ENCODE measurements around the gene PLEKHA1.

PLEKHA1 gene

DNA sequence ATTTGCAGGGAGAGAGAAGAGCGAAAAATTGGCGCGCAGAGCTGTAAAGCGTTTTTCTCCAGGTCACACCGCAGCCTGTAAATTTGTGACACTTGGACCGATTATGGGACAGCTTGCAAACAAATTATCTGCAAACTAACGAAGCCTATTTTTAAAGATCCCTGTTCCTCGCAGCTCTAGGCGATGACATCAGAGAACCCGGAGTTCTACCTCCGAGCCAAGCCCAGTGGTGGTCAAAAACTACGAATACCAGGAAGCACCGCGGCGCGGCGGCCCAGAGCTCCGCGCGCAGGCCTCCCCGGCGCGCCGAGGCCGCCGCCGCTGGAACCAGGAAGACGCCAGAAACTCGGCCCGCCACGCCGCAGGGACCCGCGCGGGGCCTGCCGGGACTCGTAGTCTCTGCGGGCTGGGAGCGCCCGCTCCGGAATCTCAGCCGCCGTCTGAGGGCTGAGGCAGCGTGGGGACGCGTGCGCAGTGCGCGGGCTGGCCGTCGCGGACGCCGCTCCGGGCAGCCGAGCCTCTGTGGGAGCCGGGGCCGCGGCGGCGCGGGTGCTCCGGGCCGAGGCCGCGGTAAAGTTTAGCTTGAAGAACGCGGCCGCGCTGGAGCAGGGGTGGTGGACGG lies at the start of gene PLEKHA1:
Gene PLEKHA1, plus strand, starts transcription at position 472 of the 622 bp plus-strand sequence. CDS start 18,493 bp downstream, outside the sequence.
- peak; percentile 84 to 93 (median 88) for DNase-seq (ENCODE audit: low read depth in 3 of 3)

DNA sequence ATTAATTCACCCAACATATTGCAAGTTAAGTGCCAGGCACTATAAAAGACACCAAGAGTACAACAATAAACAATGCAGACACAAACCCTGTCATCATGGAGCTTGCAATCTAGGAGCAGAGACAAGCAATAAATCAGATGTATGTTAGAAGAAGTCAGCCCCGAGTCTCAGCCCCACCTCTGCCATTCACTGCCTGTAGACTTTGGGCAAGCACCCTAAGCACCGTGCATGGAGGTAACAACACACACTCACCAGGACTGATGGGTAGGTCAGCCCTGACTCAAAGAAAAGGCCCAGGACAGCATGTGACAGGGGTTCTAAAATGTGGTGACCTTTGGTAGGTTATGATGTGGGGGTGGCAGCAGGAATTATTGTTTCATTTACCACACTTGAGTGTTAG lies 49.3 kb upstream of the PLEKHA1 start:
- DNase-seq (ENCODE audit: low read depth in 3 of 3): no peak

DNA sequence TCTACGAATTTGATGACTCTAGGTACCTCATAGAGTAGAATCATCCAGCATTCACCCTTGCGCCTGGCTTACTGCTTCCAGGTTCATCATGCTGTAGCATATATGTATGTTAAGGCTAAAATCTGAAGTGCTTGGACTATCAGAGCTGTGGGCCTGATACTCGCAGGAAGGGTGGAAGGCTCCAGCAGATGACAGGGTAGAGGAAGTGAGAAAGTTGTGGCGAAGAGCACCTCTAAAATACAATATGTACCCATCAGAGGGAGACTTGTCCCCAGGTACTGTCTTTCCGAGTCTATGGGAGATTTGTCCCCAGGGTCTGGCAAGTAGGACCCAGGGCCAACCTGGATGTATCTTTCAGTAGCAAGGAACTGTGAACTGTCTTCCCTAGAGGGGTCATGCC lies 48.1 kb upstream of the PLEKHA1 start:
- no peak for DNase-seq (ENCODE audit: low read depth in 3 of 3)

DNA sequence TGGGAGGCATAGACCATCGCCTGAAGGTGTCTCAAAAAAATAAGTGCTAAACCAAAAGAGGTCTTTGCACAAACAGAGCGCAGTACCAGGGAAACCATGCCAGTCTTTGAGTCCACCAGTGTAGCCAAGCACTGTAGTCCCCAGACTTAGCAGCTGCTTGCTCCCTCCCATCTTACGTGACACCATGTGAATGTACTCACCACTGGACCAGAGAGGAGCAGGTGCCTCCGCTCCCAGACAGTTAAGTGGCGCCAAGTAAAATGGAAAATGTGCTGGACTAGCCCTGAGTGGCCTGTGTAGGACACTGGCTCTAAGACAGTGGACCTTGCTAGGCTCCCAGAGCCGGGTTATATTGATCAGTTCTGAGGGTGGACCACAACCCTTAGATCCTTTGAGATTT lies 47.7 kb upstream of the PLEKHA1 start:
- DNase-seq (ENCODE audit: low read depth in 3 of 3): no peak

DNA sequence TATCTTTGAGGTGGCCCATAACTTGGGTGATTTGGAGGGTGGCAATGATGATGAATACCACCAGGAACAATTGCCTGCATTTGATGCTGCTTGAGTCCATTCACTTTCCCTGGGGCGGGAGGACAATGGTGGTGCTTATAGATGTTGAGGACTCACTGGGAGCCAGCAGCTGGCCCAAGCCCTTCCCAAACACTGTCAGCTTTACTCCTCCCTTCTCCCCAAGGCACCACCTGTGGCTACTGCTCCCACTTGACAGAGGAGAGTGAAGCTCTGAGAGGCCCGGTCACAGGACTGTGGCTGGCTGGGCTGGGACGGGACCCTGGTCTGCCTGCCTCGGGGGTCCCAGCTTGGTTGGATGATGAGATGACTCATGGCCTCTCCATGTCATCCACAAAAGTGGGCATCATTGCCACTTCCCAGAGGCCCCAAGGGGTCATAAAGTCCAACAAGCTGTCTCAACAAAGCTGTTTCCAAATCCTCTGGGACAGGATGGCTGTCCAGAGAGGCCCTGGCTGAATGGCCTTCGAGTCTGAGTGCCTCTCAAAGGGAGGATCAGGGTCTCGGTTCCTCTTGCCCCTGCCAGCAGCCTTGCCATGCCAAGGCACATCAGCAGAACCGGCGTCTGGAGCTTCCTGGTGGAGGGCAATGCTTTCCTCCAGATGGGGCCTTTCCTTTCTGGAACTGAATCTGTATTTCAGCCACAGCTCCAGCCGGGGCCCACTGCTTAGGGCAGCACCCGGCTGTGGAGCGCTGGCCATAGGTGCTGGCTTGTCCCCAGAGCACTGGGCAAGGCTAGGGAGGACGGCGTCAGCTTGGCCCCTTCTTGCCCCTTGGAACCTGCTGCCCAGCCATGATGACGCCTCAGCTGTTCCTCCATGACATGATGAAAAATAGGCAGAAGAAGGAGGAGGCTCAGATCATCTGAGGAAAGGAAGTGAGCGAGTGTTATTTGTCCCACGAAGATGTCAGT lies 47.0 kb upstream of the PLEKHA1 start:
- DNase-seq (ENCODE audit: low read depth in 3 of 3): no peak

DNA sequence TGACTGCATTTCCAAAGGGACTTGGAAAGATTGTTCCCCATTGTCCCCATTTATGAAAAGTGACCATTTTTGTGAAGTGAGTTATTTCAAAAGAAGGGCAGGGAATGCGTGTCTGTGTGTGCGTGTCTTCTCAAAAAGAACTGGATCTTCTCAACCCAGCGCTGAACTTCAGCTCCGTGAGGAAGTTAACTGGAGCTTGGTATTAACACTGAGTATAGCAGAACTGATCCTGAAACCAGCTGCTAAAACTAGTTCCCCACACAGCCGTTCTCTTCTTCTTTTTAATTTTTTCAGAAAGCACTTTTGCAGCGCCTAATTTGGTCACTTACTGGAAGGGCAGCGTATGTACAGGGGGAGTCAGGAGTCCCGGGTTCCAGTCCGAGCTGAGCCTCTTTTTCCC lies 45.8 kb upstream of the PLEKHA1 start:
- DNase-seq (ENCODE audit: low read depth in 3 of 3): no peak

DNA sequence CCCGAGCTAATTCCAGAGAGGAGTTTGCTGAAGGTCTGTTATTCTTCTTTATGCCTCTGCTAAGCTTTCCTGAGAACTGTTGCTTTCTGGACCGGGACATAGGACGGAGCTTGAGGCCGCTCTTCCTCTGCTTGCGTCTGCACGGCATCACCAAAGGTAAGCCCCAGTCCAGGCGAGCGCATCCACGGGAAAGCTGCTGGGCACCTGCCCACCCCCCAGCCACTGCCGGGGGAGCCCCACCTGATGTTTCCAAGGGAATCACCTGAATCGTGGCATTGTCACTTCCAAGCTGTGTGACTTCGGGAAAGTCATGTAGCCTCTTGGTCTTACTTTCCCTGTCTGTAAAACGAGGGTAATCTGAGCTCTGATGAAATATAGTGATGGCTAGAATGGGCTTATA lies 45.1 kb upstream of the PLEKHA1 start:
- no peak for DNase-seq (ENCODE audit: low read depth in 3 of 3)

DNA sequence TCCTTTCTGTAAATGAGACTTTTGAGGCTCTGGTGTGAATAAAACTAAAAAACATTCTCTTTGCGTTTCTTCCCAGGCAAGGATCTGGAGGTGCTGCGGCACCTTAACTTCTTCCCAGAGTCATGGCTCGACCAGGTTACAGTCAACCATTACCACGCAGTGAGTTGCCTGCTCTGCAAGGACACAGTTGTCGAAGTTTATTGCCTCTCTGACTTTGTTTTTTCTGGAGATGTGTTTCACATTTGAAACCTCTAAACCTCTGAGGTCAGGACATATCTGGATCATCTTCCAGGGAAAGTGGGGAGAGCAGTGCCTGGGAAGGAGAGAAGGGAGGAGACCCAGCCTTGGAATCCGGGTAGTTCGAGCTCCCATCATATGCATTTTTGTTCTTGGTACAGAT lies 43.4 kb upstream of the PLEKHA1 start:
- no peak for DNase-seq (ENCODE audit: low read depth in 3 of 3)

DNA sequence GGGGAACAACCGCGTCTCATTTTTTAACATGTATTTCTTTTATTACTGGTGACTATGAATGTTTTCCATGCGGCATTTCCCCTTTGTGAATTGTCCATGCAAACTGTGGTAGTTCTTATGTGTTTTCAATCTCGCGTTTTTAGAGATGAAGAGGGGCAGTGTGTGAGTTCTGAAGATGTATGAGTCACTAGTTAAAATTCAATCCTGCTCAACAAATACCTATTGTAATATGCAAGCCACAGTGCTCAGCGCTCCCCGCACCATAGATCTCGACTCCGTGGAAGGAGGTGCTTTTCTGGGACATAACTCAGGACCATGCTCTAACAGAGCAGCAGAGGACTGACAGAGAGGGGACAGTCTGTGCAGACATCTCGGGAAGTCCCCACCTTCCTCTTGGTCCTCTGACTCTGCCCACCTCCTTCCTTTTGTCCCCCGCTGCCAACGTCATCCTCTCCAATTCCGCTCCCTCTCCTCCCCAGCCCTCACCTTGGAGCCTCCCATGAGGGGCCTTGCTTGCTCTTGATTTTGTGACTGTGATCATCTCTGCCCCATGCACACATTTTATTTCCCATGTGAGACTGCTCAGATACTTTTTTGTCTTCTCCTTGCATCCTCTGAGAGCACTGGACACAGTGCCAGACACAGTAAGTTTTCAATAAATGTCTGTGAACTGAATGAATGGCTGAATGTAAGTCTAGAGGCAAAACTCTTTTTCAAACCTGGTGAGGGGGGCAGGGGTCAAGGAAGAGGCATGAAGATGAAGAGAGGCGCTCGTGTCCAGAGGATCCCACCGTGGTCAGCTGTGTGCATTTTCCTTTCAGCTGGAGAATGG lies 42.7 kb upstream of the PLEKHA1 start:
- DNase-seq (ENCODE audit: low read depth in 3 of 3): no peak

DNA sequence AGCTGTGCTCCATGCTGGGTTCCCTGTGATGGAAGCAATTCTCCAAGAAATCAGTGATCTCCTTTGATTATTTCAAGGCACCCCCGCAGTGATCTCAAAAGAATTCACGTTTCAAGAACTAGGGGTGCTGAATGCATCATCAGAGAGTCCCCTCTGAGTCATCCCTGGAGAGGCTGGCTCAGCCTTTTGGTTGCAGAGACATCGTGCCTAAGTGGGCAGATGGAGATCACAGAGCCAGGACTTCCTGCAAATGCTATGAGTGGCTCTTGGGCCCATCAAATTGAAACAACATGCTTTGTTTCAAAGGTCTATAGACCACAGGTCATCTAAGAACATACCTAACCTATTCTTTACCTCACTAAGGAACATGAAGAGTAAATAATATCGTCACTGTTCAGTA lies 41.5 kb upstream of the PLEKHA1 start:
- DNase-seq (ENCODE audit: low read depth in 3 of 3): no peak

DNA sequence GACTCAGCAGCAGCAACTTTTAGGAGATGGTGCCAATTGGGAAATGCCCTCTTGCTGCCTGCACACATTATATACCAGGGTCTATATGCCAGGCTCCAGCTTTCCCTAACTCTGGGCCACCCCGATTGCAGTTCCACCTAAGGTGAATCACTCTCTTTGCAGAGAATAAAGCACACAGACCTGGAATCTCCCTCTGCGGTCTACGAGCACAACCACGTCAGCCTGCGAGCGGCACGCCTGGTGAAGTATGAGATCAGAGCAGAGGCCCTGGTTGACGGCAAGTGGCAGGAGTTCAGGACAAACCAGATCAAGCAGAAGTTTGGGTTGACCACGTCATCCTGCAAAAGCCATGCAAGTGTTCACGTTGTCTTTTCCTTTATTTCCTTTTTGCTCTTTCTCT lies 38.2 kb upstream of the PLEKHA1 start:
- DNase-seq (ENCODE audit: low read depth in 3 of 3): no peak

DNA sequence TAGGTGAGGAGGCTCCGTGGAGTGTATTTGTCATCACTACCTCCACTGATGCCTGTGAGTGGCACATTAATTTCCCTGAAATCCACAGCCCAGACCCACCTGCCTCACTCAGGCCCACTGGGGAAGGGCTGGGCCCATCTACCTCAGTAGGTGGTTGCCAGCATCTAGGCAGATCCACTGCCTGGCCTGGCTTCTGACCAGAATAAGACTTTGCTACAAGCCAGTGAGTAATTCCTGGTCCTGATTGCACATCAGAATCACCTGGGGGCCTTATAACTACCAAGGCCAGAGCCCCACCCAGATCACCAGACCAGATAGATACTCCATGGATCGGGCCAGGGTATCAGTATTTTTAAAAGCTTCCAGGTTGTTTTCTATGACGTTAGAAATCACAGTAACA lies 37.5 kb upstream of the PLEKHA1 start:
- DNase-seq (ENCODE audit: low read depth in 3 of 3): no peak

DNA sequence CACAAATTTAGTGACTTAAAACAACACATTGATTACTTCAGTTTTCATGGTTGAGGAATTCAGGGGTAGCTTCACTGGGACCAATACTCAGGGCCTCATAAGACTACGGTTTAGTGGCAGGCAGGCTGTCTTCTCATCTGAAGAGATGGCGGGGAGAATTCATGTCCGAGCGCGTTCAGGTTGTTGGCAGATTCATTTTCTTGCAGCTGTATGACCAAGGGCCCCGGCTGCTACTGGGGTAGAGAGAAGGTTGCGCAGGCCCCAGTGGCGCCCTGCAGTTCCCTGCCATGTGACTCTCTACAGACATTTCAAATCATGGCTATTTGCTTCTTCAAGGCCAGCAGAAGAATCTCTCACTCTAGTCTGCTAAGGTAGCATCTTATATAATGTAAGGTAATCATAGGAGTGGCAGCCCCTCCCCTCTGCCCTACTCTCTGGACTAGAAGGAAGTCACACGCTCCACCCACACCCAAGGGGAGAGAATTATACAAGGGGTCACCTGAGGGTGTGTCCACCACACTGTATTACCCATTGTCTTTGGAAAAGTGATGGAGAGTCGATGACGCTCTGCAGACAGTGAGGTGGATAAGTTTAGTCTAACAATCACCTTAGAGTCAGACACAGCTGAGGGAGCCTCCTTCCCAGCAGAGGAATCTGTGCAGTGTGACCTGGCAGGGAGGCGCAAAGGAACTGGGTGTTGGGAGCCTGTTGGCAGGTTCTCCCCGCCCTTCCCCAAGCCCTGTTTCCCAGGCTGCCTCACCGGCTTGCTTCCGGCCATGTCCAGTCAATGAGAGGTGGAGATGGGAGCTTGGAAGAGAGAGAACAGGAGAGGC lies 35.7 kb upstream of the PLEKHA1 start:
- DNase-seq (ENCODE audit: low read depth in 3 of 3): no peak

DNA sequence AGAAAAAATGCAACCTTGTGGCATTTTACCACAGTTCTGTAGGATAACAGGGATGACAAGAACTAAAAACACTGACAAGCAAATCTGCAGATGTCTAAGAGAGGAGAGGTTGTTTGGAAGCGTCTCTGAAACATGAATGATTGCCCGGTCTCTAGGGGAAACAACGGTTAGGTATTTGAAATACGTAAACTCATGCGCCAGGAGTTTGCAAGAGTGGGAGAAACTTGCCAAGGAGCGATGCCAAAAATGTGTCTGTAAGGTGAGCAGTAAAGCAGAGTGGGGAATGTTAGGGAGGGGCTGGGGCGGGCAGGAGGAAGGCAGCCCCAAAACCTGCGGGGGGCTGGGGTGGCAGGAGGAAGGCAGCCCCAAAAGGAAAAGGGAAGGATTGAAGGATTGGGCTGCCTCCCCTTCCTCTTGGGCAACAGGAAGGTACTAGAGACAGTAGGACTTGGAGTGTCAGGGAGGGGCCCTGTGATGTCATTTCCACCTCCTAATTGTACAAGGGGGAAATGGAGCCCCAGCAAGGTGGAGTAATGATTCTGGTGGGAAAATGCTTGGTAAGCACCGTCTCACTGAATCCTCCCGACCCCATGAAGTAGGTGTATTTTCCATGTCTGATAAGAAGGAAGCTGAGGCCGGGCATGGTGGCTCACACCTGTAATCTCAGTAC lies 33.2 kb upstream of the PLEKHA1 start:
- DNase-seq (ENCODE audit: low read depth in 3 of 3): no peak

DNA sequence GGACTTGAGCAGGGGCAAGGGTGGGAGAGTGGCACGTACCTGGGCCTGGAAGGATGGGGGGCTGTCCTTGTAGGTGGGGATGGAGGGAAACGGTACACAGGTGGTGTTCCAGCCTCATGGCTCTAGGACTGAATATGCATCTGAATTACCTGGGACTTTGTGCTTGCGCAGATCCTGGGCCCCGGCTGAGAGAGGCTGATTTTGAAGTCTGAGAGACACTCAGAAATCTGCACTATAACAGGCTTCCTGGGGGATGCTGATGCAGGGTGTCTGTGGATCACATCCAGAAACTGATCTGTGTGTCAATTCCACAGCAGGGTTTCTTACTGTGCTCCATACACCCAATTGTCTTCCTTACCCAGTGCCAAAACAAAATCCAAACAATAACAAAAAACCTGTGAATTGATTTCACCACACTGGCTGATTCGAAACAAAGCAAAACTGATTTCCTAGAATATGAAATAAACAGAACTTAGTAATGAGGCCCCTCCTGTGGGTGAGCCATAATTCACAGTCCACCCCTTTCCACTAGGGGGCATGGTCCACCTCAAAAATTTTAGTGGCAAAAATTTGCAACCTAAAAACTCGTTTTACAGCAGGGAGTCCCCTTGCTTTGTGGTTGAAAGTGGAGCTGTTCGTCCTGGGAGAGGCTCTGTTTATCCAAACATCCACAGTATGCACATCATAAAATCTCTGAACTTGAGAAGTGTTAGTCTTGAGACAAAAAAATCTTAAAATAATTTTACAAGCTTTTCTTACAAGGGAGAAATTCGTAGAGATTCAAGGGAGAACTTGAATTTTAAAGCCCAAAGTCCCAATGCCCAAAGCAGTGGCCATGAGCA lies 32.0 kb upstream of the PLEKHA1 start:
- peak; percentile 20 to 49 (median 28) for DNase-seq (ENCODE audit: low read depth in 3 of 3)

DNA sequence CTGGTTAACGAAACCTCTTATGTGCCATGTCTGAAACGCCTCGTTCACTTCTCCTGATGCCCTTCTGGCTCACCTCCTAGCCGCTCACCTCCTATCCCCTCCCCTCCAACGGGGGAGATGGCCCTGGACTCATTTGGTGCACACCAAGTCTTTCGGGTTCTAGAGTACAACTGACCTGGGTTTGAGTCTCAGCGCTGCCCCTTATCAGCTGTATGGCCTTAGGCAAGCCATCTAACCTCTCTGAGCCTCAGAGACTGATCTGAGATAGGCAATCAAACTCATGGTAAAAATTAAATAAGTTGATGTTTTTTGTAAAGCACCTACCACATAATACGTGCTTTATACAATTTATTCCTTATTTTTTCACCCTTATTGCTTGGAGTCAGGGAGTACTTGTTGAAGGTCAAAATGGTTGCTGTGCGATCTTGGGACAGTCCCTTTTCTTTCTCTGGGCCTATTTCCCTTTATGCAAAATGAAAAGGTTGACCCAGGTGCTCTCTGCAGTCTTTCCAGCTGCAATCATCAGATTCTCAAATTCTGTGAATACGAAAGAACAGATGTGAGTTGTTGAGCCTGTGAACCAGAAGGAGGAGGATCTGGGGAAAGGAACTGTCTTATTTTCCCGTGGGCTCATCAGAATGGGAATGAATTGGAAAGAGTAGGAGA lies 31.2 kb upstream of the PLEKHA1 start:
- DNase-seq (ENCODE audit: low read depth in 3 of 3): no peak

DNA sequence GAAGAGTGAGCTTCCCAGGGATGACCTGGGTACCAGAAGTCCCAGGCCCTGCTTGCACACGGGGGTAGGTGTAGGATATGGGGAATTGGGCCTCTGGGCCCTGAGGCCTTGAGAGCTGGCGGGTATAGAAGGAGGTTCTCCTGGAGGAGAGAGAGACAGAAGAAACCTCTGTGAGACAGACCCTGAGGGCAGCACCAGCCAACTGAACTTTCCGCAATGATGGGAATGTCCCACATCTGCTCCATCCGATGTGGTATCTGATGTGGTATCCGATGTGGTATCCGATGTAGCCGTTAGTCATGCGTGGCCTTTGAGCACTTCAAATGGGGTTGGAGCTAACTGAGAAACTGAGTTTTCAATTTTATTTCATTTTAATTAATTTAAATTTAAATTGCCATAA lies 30.6 kb upstream of the PLEKHA1 start:
- no peak for DNase-seq (ENCODE audit: low read depth in 3 of 3)

DNA sequence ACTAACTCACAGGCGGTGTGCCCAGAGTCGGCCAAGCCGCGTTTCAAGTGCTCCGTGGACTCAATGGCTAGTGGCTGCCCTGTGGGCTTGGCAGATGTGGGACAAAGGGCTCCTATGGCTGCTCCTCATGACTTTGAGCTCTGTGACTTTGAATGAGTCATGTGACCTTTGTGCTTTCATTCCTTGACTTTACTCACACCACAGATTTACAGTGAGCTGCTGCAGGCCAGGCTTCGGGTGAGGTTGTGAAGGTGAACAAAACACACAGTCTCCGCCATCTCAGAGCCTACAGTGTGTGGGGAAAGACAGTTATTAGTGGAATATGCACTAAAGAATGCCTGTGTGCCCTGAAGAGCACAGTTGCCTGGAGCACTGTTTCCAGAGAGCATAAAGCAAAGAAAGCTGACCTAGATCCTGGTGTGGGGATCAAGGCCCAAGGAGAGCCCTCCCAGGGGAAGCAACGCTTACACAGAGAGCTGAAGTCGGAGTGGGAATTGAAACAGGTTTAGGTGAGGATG lies 29.7 kb upstream of the PLEKHA1 start:
- DNase-seq (ENCODE audit: low read depth in 3 of 3): no peak

DNA sequence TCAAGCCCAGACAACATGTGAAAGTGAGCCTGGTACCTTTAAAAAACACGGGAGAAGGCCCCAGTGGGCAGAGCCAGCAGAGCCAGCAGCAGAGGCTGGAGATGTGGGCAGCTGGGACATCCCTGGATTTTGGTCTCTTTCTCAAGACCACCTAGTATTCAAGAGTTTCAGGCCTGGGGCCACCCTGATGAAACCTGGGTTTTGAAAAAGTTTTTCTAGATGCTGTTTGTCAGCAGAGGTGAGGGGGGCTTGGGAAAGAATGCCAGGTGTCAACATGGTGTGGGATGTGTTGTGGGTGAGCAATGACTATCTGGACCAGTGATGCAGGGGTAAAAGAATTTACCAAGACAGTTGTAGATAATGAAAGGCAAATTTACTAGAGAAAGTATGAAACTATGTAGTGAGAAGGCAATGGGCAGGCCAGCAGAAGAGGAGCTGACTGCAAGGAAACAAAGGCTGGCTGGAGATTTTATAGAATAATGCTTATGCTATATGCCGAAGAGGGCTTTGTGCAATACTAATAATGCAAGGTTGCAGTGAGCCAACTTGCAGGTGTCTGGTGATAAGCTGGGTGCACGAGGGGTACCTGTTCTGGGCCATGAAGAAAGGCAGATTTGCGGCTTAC lies 28.1 kb upstream of the PLEKHA1 start:
- DNase-seq (ENCODE audit: low read depth in 3 of 3): no peak

Data from stimulated activated CD4-positive, alpha-beta T cell treated with anti-CD3 and anti-CD28 coated beads, TNF-alpha, amount 100 ng/mL, for 4 hours (primary cell).